ENCODE measurements around the gene LMTK3. TPM values are rescaled to one million over a fixed set of nuclear protein-coding genes. Genes with fewer than 3 reads are reported as not detected.

Gene LMTK3
- total and polyA plus RNA-seq, 9 of the 15 experiments (the other 6 are each of a cell fraction or from before 2014, with no cell fraction given): 0.35 to 12.3 (median 2.0) TPM; not detected in 2

DNA sequence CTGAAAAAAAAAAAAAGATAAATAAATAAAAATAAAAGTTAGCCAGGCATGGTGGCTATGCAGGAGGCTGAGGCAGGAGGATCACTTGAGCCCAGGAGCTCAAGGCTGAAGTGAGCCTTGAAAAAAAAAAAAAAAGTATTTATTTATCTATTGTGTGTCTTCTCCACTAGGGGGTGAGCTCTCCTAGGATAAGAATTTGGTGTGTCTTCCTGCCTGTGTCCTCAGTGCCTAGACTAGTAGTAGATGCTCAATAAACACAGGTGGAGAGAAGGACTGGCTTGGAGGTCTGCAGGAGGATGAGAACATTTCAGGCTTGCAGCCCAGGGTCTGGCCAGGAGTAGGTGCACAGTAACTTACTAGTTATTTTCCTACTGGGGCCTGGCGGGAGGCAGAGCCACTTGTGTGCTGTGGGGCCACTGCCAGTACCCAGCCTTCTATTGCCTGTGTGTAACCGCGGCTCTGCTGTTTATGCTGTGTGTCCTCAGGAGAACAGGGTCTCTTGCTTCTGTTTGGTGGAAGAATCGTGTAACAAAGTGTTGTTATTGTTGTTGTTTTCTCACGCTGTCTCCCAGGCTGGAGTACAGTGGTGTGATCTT, 5.4 kb downstream of the LMTK3 start (continued):
- TF ChIP-seq, protein P1, sequence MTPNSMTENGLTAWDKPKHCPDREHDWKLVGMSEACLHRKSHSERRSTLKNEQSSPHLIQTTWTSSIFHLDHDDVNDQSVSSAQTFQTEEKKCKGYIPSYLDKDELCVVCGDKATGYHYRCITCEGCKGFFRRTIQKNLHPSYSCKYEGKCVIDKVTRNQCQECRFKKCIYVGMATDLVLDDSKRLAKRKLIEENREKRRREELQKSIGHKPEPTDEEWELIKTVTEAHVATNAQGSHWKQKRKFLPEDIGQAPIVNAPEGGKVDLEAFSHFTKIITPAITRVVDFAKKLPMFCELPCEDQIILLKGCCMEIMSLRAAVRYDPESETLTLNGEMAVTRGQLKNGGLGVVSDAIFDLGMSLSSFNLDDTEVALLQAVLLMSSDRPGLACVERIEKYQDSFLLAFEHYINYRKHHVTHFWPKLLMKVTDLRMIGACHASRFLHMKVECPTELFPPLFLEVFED (CRISPR knock-in tag; conservative IDR thresholded peaks at IDR 0.05): no peak
- TF ChIP-seq ADNP (tag; IDR thresholded peaks at IDR 0.05): no peak
- no peak for TF ChIP-seq SMAD2 (IDR thresholded peaks at IDR 0.05; ENCODE audit: low read depth, low read length)
- no peak for TF ChIP-seq BMI1 (IDR thresholded peaks at IDR 0.05; ENCODE audit: low read length)
- TF ChIP-seq MYBL2 (IDR thresholded peaks at IDR 0.05; ENCODE audit: low read depth): no peak
- TF ChIP-seq MYBL2 (CRISPR knock-in tag; IDR thresholded peaks at IDR 0.05; ENCODE audit: borderline replicate concordance): no peak
- no peak for TF ChIP-seq SMARCC2 (IDR thresholded peaks at IDR 0.05; ENCODE audit: low read depth)
- TF ChIP-seq ZNF79 (CRISPR knock-in tag; IDR thresholded peaks at IDR 0.05; ENCODE audit: low read depth): no peak
- no peak for TF ChIP-seq MYC (IDR thresholded peaks at IDR 0.05; ENCODE audit: low read depth, low read length)
- TF ChIP-seq MYC (CRISPR knock-in tag; IDR thresholded peaks at IDR 0.05; ENCODE audit: borderline replicate concordance, low read depth): no peak
- TF ChIP-seq TFAM (CRISPR knock-in tag; conservative IDR thresholded peaks at IDR 0.05): no peak
- peak; percentile 91; the same call in 1 of the 2 replicates for TF ChIP-seq SMARCA5 (IDR thresholded peaks at IDR 0.05)
- TF ChIP-seq, protein P2, sequence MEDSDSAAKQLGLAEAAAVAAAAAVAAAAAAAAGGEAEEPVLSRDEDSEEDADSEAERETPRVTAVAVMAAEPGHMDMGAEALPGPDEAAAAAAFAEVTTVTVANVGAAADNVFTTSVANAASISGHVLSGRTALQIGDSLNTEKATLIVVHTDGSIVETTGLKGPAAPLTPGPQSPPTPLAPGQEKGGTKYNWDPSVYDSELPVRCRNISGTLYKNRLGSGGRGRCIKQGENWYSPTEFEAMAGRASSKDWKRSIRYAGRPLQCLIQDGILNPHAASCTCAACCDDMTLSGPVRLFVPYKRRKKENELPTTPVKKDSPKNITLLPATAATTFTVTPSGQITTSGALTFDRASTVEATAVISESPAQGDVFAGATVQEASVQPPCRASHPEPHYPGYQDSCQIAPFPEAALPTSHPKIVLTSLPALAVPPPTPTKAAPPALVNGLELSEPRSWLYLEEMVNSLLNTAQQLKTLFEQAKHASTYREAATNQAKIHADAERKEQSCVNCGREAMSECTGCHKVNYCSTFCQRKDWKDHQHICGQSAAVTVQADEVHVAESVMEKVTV (CRISPR knock-in tag; IDR thresholded peaks at IDR 0.05): peak; percentile 87
- TF ChIP-seq, protein P3, sequence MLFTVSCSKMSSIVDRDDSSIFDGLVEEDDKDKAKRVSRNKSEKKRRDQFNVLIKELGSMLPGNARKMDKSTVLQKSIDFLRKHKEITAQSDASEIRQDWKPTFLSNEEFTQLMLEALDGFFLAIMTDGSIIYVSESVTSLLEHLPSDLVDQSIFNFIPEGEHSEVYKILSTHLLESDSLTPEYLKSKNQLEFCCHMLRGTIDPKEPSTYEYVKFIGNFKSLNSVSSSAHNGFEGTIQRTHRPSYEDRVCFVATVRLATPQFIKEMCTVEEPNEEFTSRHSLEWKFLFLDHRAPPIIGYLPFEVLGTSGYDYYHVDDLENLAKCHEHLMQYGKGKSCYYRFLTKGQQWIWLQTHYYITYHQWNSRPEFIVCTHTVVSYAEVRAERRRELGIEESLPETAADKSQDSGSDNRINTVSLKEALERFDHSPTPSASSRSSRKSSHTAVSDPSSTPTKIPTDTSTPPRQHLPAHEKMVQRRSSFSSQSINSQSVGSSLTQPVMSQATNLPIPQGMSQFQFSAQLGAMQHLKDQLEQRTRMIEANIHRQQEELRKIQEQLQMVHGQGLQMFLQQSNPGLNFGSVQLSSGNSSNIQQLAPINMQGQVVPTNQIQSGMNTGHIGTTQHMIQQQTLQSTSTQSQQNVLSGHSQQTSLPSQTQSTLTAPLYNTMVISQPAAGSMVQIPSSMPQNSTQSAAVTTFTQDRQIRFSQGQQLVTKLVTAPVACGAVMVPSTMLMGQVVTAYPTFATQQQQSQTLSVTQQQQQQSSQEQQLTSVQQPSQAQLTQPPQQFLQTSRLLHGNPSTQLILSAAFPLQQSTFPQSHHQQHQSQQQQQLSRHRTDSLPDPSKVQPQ (CRISPR knock-in tag; IDR thresholded peaks at IDR 0.05; ENCODE audit: borderline replicate concordance): no peak
- no peak for TF ChIP-seq KAT2B (IDR thresholded peaks at IDR 0.05; ENCODE audit: low read depth, low read length)
- TF ChIP-seq, protein P4, sequence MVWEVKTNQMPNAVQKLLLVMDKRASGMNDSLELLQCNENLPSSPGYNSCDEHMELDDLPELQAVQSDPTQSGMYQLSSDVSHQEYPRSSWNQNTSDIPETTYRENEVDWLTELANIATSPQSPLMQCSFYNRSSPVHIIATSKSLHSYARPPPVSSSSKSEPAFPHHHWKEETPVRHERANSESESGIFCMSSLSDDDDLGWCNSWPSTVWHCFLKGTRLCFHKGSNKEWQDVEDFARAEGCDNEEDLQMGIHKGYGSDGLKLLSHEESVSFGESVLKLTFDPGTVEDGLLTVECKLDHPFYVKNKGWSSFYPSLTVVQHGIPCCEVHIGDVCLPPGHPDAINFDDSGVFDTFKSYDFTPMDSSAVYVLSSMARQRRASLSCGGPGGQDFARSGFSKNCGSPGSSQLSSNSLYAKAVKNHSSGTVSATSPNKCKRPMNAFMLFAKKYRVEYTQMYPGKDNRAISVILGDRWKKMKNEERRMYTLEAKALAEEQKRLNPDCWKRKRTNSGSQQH (CRISPR knock-in tag; IDR thresholded peaks at IDR 0.05): no peak
- peak in 1 of 2 experiments; percentile 41; a peak in 1 of 4 replicates for TF ChIP-seq MAZ (CRISPR knock-in tag; conservative IDR thresholded peaks at IDR 0.05 in 1 of 2, IDR thresholded peaks at IDR 0.05 in 1 of 2)
- no peak for TF ChIP-seq FOSL1 (tag; conservative IDR thresholded peaks at IDR 0.05)
- peak in 1 of 2 experiments; percentile 34; a peak in 2 of 4 replicates for TF ChIP-seq FOXK2 (conservative IDR thresholded peaks at IDR 0.05 in 1 of 2, IDR thresholded peaks at IDR 0.05 in 1 of 2; ENCODE audit: low read depth in 2 of 2)
- peak; percentile 26; the same call in 1 of the 2 replicates for TF ChIP-seq KLF13 (tag; IDR thresholded peaks at IDR 0.05; ENCODE audit: borderline replicate concordance, low read depth)
- TF ChIP-seq HDGF (IDR thresholded peaks at IDR 0.05): no peak
